Loucy (cell line): Measurements from ENCODE around the gene PTPRN2.
"Not testable (repeated sequence)": the region's sequence is repeated elsewhere in the genome, so short reads cannot be mapped to it uniquely, and the experiment has no call there.

ENCODE experiments used
- H2AFZ ChIP-seq: fragments of 200-600 bp; sonication (generic); 2 replicates; pipeline ENCODE4 v1.6.0; 2016; ENCODE audit warnings: antibody characterized with exemption, mild to moderate bottlenecking, low read length, moderate library complexity
- H3F3A ChIP-seq: fragments of 200-600 bp; 2 replicates; pipeline ENCODE4 v1.6.0; 2016; ENCODE audit warnings: antibody characterized with exemption, low read depth, mild to moderate bottlenecking
- H3K27me3 ChIP-seq: fragments of 200-600 bp; sonication (generic); 2 replicates; pipeline ENCODE4 v1.6.1; 2014; ENCODE audit warnings: low read length, mild to moderate bottlenecking; ENCODE audit not compliant: insufficient read depth, poor library complexity, severe bottlenecking
- H3K36me3 ChIP-seq: fragments of 200-600 bp; sonication (generic); 2 replicates; pipeline ENCODE4 v1.6.1; 2016; ENCODE audit warnings: low read length; ENCODE audit not compliant: insufficient read depth
- H3K4me1 ChIP-seq: fragments of 200-600 bp; sonication (generic); 2 replicates; pipeline ENCODE4 v1.5.1; 2014; ENCODE audit warnings: low read length, mild to moderate bottlenecking; ENCODE audit not compliant: insufficient read depth, poor library complexity, severe bottlenecking
- H3K4me2 ChIP-seq: fragments of 200-600 bp; sonication (generic); 2 replicates; pipeline ENCODE4 v1.6.0; 2014; ENCODE audit warnings: antibody characterized with exemption, low read length, low read depth, mild to moderate bottlenecking; ENCODE audit not compliant: poor library complexity, severe bottlenecking
- H3K4me3 ChIP-seq: fragments of 200-600 bp; sonication (generic); 2 replicates; pipeline ENCODE4 v1.5.1; 2014; ENCODE audit warnings: low read length, mild to moderate bottlenecking, mixed read lengths; ENCODE audit not compliant: poor library complexity, severe bottlenecking
- H3K79me2 ChIP-seq: fragments of 200-600 bp; sonication (generic); 2 replicates; pipeline ENCODE4 v1.6.1; 2014; ENCODE audit warnings: low read length; ENCODE audit not compliant: insufficient read depth
- H3K9ac ChIP-seq: fragments of 200-600 bp; sonication (generic); 2 replicates; pipeline ENCODE4 v1.6.0; 2014; ENCODE audit warnings: mild to moderate bottlenecking, low read depth, low read length, moderate library complexity; ENCODE audit not compliant: poor library complexity, severe bottlenecking
- H3K9me2 ChIP-seq: fragments of 200-600 bp; sonication (generic); replicated peaks from 2 replicates; pipeline ENCODE4 v1.6.1; 2016; ENCODE audit warnings: low read depth, low read length, mixed read lengths
- H3K9me3 ChIP-seq: fragments of 200-600 bp; sonication (generic); 2 replicates; pipeline ENCODE4 v1.6.1; 2014; ENCODE audit warnings: mild to moderate bottlenecking, antibody characterized with exemption, low read length, low read depth; ENCODE audit not compliant: insufficient read depth
- H4K20me1 ChIP-seq: fragments of 200-600 bp; sonication (generic); 2 replicates; pipeline ENCODE4 v1.6.0; 2014; ENCODE audit warnings: antibody characterized with exemption, low read length, mild to moderate bottlenecking; ENCODE audit not compliant: insufficient read depth, poor library complexity, severe bottlenecking
- EZH2phosphoT487 ChIP-seq: fragments of 200-600 bp; IDR thresholded peaks from 2 replicates; pipeline ENCODE4 v1.6.1; 2018; ENCODE audit warnings: antibody characterized with exemption, mild to moderate bottlenecking, moderate library complexity, borderline replicate concordance
- TF ChIP-seq, protein P1 (sequence below): fragments of 200-600 bp; sonication (generic); conservative IDR thresholded peaks from 2 replicates; pipeline ENCODE4 v1.5.1; 2014; ENCODE audit warnings: mild to moderate bottlenecking, antibody characterized with exemption, low read length

Gene PTPRN2

DNA sequence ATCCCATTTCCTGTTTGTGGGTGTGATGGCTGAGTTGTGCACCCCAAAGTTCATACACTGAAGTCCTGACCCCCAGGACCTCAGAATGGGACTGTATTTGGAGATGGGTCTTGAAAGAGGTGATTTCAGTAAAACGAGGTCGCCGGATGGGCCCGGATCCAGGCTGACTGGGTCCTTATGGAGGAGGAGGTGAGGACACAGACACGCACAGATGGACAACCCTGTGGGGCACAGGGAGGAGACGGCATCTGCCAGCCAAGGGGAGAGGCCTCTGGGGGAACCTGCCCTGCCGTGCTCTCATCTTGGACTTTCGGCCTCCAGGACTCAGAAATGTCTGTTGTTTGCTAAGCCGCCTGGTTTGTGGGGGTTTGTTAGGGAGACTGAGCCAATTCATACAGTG lies 61.1 kb downstream of the PTPRN2 start:
- Histone ChIP-seq H3K36me3 (no peaks in the 10 kb centered on the region), H3F3A (no peaks in the 10 kb centered on the region), H3K27me3 (no peaks in the 10 kb centered on the region), H3K9me2 (no peaks in the 10 kb centered on the region), H3K79me2 (no peaks in the 10 kb centered on the region), H2AFZ (no peak overlapping the region), H4K20me1 (no peaks in the 10 kb centered on the region), H3K4me1 (no peaks in the 10 kb centered on the region), H3K9ac (no peak overlapping the region), H3K4me2 (no peak overlapping the region), H3K4me3 (no peak overlapping the region), H3K9me3 (peaks cover 13% of the 10 kb centered on the region; the same call in 1 of the 2 replicates)
- no peak for TF ChIP-seq EZH2phosphoT487
- TF ChIP-seq, protein P1, sequence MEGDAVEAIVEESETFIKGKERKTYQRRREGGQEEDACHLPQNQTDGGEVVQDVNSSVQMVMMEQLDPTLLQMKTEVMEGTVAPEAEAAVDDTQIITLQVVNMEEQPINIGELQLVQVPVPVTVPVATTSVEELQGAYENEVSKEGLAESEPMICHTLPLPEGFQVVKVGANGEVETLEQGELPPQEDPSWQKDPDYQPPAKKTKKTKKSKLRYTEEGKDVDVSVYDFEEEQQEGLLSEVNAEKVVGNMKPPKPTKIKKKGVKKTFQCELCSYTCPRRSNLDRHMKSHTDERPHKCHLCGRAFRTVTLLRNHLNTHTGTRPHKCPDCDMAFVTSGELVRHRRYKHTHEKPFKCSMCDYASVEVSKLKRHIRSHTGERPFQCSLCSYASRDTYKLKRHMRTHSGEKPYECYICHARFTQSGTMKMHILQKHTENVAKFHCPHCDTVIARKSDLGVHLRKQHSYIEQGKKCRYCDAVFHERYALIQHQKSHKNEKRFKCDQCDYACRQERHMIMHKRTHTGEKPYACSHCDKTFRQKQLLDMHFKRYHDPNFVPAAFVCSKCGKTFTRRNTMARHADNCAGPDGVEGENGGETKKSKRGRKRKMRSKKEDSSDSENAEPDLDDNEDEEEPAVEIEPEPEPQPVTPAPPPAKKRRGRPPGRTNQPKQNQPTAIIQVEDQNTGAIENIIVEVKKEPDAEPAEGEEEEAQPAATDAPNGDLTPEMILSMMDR: no peak

GRCh38 chr7:158525648-158526484 lies 61.8 kb downstream of the PTPRN2 start:
- Histone ChIP-seq H3K27me3 (no peaks in the 10 kb centered on the region), H3K9me3 (peaks cover 13% of the 10 kb centered on the region; the same call in 1 of the 2 replicates)

GRCh38 chr7:158524749-158525635 lies 62.6 kb downstream of the PTPRN2 start:
- Histone ChIP-seq H3K27me3 (no peaks in the 10 kb centered on the region), H2AFZ (no peak overlapping the region), H3K4me2 (no peak overlapping the region), H3K4me3 (no peak overlapping the region), H3K9ac (no peak overlapping the region), H3K9me2 (no peaks in the 10 kb centered on the region), H3K9me3 (peaks cover 13% of the 10 kb centered on the region; the same call in 1 of the 2 replicates), H3K36me3 (no peaks in the 10 kb centered on the region), H3K4me1 (no peaks in the 10 kb centered on the region), H4K20me1 (no peaks in the 10 kb centered on the region), H3F3A (no peaks in the 10 kb centered on the region), H3K79me2 (no peaks in the 10 kb centered on the region)
- TF ChIP-seq EZH2phosphoT487: no peak
- TF ChIP-seq, protein P1: no peak

More at GRCh38 chr7:158525648-158526484, 61.8 kb downstream of the PTPRN2 start:
- Histone ChIP-seq H3K9me2 (no peaks in the 10 kb centered on the region), H3K36me3 (no peaks in the 10 kb centered on the region), H3F3A (no peaks in the 10 kb centered on the region), H3K4me3 (no peak overlapping the region), H3K79me2 (no peaks in the 10 kb centered on the region), H2AFZ (no peak overlapping the region), H3K4me2 (no peak overlapping the region), H3K4me1 (no peaks in the 10 kb centered on the region), H4K20me1 (no peaks in the 10 kb centered on the region), H3K9ac (no peak overlapping the region)
- TF ChIP-seq EZH2phosphoT487: no peak

- not testable (repeated sequence) for H2AFZ ChIP-seq, H3K9me2 ChIP-seq, H3K4me1 ChIP-seq, H3K27me3 ChIP-seq, H4K20me1 ChIP-seq, H3K9ac ChIP-seq, H3K36me3 ChIP-seq, H3K79me2 ChIP-seq, H3F3A ChIP-seq, H3K4me2 ChIP-seq, H3K4me3 ChIP-seq
- H3K9me3 ChIP-seq: peaks cover 13% of the 10 kb centered on the region; the same call in 1 of the 2 replicates
Observed at GRCh38 chr7:158524286-158524685, 63.3 kb downstream of the PTPRN2 start.

- not testable (repeated sequence) for H3K27me3 ChIP-seq, H3K9me2 ChIP-seq
Observed at GRCh38 chr7:158523877-158524276, 63.7 kb downstream of the PTPRN2 start.

More at GRCh38 chr7:158523877-158524276, 63.7 kb downstream of the PTPRN2 start:
- H3K9ac ChIP-seq, H3K4me2 ChIP-seq, H3F3A ChIP-seq, H3K4me3 ChIP-seq, H3K36me3 ChIP-seq, H3K79me2 ChIP-seq, H4K20me1 ChIP-seq, H2AFZ ChIP-seq, H3K4me1 ChIP-seq: not testable (repeated sequence)
- H3K9me3 ChIP-seq: peaks cover 13% of the 10 kb centered on the region; the same call in 1 of the 2 replicates
